Panc1 (cell line): Measurements from ENCODE around the gene RAD1. TPM values are rescaled to one million over a fixed set of nuclear protein-coding genes. Genes with fewer than 3 reads are reported as not detected.

Experiments used
- ATAC-seq: fragments of 200-7000 bp; cut with Tn5 transposase; 2 replicates; pipeline ENCODE4 v1.9.1; 2020; ENCODE audit warnings: mild to moderate bottlenecking, moderate library complexity
- BruUV-seq: library from RNA; stranded (reverse); fragments of 400-500 nt; replicated peaks from 2 replicates; lab custom pipeline; 2021; lab: Mats Ljungman, UMichigan
- CTCF ChIA-PET: fragments of 300-600 bp; sonication (Branson Sonifier 250); formaldehyde crosslinking; loops from one replicate; lab custom pipeline; 2022; ENCODE audit warnings: antibody characterized with exemption; lab: Charles Lee
- POLR2A ChIA-PET: fragments of 300-600 bp; sonication (Branson Sonifier 250); formaldehyde crosslinking; loops from one replicate; lab custom pipeline; 2022; ENCODE audit warnings: antibody characterized with exemption; lab: Charles Lee
- DNase-seq: peaks from one replicate; pipeline ENCODE4 v3.0.0-alpha.2; 2010; ENCODE audit warnings: low read depth, low spot score
- H3K27ac ChIP-seq: 2 replicates; pipeline ENCODE4 v1.5.1; 2011; ENCODE audit warnings: mild to moderate bottlenecking, low read length, inconsistent platforms
- H3K27me3 ChIP-seq: fragments of 200-500 bp; sonication (Bioruptor generic); 2 replicates; pipeline ENCODE4 v1.6.0; 2014; ENCODE audit warnings: low read length, inconsistent platforms; ENCODE audit not compliant: control insufficient read depth, insufficient read depth
- H3K36me3 ChIP-seq: fragments of 200-500 bp; sonication (Bioruptor generic); 2 replicates; pipeline ENCODE4 v1.5.1; 2014; ENCODE audit warnings: inconsistent platforms, mild to moderate bottlenecking, low read length, moderate library complexity; ENCODE audit not compliant: control insufficient read depth, insufficient read depth
- H3K4me1 ChIP-seq: 2 replicates; pipeline ENCODE4 v1.5.1; 2011; ENCODE audit warnings: inconsistent platforms, mild to moderate bottlenecking, low read length, moderate library complexity; ENCODE audit not compliant: control insufficient read depth, insufficient read depth
- H3K4me3 ChIP-seq, 2 experiments: 2 replicates each; pipeline ENCODE4 v1.5.1; 2011 to 2012; ENCODE audit warnings: low read depth in 2 of 2, low read length in 2 of 2, mild to moderate bottlenecking in 2 of 2, inconsistent platforms in 1 of 2, moderate library complexity in 1 of 2
- H3K9me3 ChIP-seq: fragments of 200-500 bp; sonication (Bioruptor generic); 2 replicates; pipeline ENCODE4 v1.5.1; 2014; ENCODE audit warnings: low read depth, mild to moderate bottlenecking, inconsistent platforms, low read length, moderate library complexity; ENCODE audit not compliant: control insufficient read depth, insufficient read depth
- CTCF ChIP-seq: fragments of 450-650 bp; IDR thresholded peaks from 2 replicates; pipeline ENCODE4 v1.5.1; 2017; ENCODE audit warnings: mild to moderate bottlenecking
- POLR2AphosphoS5 ChIP-seq: IDR thresholded peaks from 2 replicates; pipeline ENCODE4 v1.6.1; 2012; ENCODE audit warnings: mild to moderate bottlenecking, low read depth, low read length, moderate library complexity
- REST ChIP-seq, 2 experiments: IDR thresholded peaks; 2 replicates each; pipeline ENCODE4 v1.6.1; 2011 to 2012; ENCODE audit warnings: low read depth in 2 of 2, control low read depth in 1 of 2, low read length in 1 of 2, mild to moderate bottlenecking in 1 of 2, moderate library complexity in 1 of 2; ENCODE audit not compliant: insufficient read depth in 1 of 2
- SIN3A ChIP-seq: IDR thresholded peaks from 2 replicates; pipeline ENCODE4 v1.6.1; 2012; ENCODE audit warnings: low read depth, mild to moderate bottlenecking, low read length, moderate library complexity, borderline replicate concordance; ENCODE audit not compliant: insufficient read depth
- TCF7L2 ChIP-seq: IDR thresholded peaks from 2 replicates; pipeline ENCODE4 v1.6.1; 2011; ENCODE audit warnings: mild to moderate bottlenecking, low read depth, low read length, inconsistent platforms
- in situ Hi-C: cut with HindIII; loops from 2 replicates; pipeline ENCODE4 v1.10.0; 2016; ENCODE audit warnings: low sequenced_read_pairs, low pct_unique_long_range_greater_than_20kb
- intact Hi-C: fragments of 100-400 bp; cut with micrococcal nuclease; formaldehyde crosslinking; loops from one replicate; pipeline ENCODE4 v1.10.0; 2022; ENCODE audit not compliant: unreplicated experiment
- total RNA-seq: library from RNA; stranded (reverse); gene quantifications from one replicate; pipeline ENCODE4 v1.2.1, GENCODE V29; 2021; ENCODE audit not compliant: unreplicated experiment

Gene RAD1
- total RNA-seq, 1 experiment from 2014 or later: 31.8 TPM

GRCh38 chr5:34915856-34916192, 520 bp upstream of the RAD1 start:
- TF ChIP-seq TCF7L2 (0 out of 2 replicates have a peak, but pooled peaks have one; percentile 6), POLR2AphosphoS5 (no peak; the same call in 1 of the 2 replicates)
- ChIA-PET CTCF (no interaction called here), POLR2A (interaction anchor here (1.3 to 2.4 kb wide), 2 partner anchors 14 to 18 kb away, joined by 3 to 17 read pairs; partner anchors contain the start of gene DNAJC21)
- TSS peak; percentile 89 for BruUV-seq
- Histone ChIP-seq H3K36me3 (peaks cover 49% of the 10 kb centered on the region), H3K27ac (peak overlapping the region; percentile 99), H3K4me3 (peak overlapping the region; percentile 98 to 99), H3K4me1 (peaks cover 12% of the 10 kb centered on the region), H3K9me3 (no peaks in the 10 kb centered on the region), H3K27me3 (no peaks in the 10 kb centered on the region)
- intact Hi-C loops: no loop called here
- in situ Hi-C loops: no loop called here
- DNase-seq (no peak), ATAC-seq (peak; percentile 9)

GRCh38 chr5:34914671-34915138, 599 bp downstream of the RAD1 start:
- no peak for DNase-seq
- POLR2A ChIA-PET: interaction anchor here (0.6 to 2.4 kb wide), 3 partner anchors 11 to 841 kb away, joined by 3 to 17 read pairs (median 12); partner anchors contain the start of gene DNAJC21
- in situ Hi-C loops: no loop called here

More at GRCh38 chr5:34914671-34915138, 599 bp downstream of the RAD1 start:
- Histone ChIP-seq H3K36me3 (peaks cover 42% of the 10 kb centered on the region), H3K9me3 (no peaks in the 10 kb centered on the region), H3K4me3 (peak overlapping the region; percentile 98 to 99), H3K27ac (peak overlapping the region; percentile 99), H3K27me3 (no peaks in the 10 kb centered on the region), H3K4me1 (peaks cover 12% of the 10 kb centered on the region)
- TF ChIP-seq REST (IDR thresholded peaks at IDR 0.05; ENCODE audit: insufficient read depth in 1 of 2, low read depth in 2 of 2, low read length in 1 of 2): no peak
- TF ChIP-seq TCF7L2: no peak
- TF ChIP-seq CTCF: no peak
- no peak for TF ChIP-seq SIN3A
- TF ChIP-seq POLR2AphosphoS5: no peak
- peak; percentile 41 for ATAC-seq
- CTCF ChIA-PET: interaction anchor here (0.7 kb wide), 1 partner anchor 15 kb away, joined by 5 read pairs; the partner anchor contains the start of gene DNAJC21
- intact Hi-C loops: no loop called here
- no TSS peak for BruUV-seq
